Epithelial cell of proximal tubule (primary cell): ENCODE results near the gene TC2N. TPM values are rescaled to one million over a fixed set of nuclear protein-coding genes. Genes with fewer than 3 reads are reported as not detected.

Source experiments
- DNase-seq: peaks from one replicate; pipeline ENCODE4 v3.0.0-alpha.2; 2011; ENCODE audit warnings: low read depth
- H3K4me3 ChIP-seq: 2 replicates; pipeline ENCODE4 v1.5.1; 2011; ENCODE audit warnings: low read depth, mild to moderate bottlenecking, low read length
- total RNA-seq: library from RNA; depleted of rRNA; stranded (reverse); fragments of >200 nt; gene quantifications from 2 replicates; pipeline ENCODE4 v1.2.3, GENCODE V29; 2015
- TF ChIP-seq, protein P1 (sequence below): conservative IDR thresholded peaks from 2 replicates; pipeline ENCODE4 v1.5.1; 2012; ENCODE audit warnings: low read depth, mild to moderate bottlenecking, low read length

The TC2N gene
- total RNA-seq, 1 donor from 2014 or later = 5.1 TPM

DNA sequence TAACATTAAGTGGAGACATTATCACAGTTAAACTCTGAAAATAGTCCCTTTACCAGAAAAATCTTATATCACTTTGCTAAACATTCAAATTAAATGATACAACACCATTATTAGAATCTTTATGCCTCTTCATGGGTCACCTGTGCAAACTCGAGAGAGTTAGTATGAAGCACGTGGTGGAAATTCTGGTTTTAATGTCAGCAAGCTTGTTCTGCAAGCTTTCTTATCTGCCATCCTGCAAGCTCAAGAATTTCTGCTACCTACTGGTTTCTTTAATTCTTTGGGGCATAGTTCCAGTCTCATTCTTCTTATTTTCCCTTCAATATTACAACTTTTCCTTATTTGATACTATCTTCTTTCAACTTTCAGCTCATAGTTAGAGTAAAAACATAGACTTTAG is 136.3 kb downstream of the TC2N start:
- DNase-seq = no peak
- no peak overlapping the region for H3K4me3 ChIP-seq
- TF ChIP-seq, protein P1, sequence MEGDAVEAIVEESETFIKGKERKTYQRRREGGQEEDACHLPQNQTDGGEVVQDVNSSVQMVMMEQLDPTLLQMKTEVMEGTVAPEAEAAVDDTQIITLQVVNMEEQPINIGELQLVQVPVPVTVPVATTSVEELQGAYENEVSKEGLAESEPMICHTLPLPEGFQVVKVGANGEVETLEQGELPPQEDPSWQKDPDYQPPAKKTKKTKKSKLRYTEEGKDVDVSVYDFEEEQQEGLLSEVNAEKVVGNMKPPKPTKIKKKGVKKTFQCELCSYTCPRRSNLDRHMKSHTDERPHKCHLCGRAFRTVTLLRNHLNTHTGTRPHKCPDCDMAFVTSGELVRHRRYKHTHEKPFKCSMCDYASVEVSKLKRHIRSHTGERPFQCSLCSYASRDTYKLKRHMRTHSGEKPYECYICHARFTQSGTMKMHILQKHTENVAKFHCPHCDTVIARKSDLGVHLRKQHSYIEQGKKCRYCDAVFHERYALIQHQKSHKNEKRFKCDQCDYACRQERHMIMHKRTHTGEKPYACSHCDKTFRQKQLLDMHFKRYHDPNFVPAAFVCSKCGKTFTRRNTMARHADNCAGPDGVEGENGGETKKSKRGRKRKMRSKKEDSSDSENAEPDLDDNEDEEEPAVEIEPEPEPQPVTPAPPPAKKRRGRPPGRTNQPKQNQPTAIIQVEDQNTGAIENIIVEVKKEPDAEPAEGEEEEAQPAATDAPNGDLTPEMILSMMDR = no peak

DNA sequence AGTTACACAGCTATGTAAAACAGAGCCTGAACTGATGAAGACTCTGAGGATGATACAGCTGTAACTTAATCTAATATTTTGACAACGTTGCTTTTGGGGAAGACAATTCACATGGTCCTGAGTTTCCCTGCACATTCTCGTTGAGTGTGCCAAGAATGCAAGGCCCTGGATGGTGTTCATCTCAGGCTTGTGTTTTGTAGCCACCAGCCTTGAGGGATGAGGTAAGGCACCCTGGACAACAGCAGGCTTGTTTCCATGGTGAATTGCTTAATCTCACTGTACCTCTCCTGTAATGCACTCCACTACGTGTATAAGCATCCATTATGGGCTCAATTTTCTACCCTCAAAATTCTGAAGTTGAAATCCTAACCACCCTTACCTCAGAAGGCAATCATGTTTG is 137.6 kb downstream of the TC2N start:
- TF ChIP-seq, protein P1 = no peak
- DNase-seq = no peak
- no peak overlapping the region for H3K4me3 ChIP-seq

Other genes starting within 250 kb of the TC2N start
- not detected in 2 replicates for gene CATSPERB, start 135.4 kb downstream of the TC2N start, total RNA-seq
- 2.2 and 4.8 TPM in 2 replicates for gene FBLN5, start 80.2 kb upstream of the TC2N start, total RNA-seq
- gene TRIP11, start 172.5 kb upstream of the TC2N start, total RNA-seq = 12.0 and 15.1 TPM in 2 replicates
- gene ATXN3, start 239.0 kb upstream of the TC2N start, total RNA-seq = 15.0 and 23.1 TPM in 2 replicates